GM19452 (cell line): ENCODE data around the gene NCF2.

Experiments used
- ATAC-seq: cut with Tn5 transposase; IDR thresholded peaks from one replicate; pipeline ENCODE4 v1.9.1; 2021; ENCODE audit not compliant: unreplicated experiment

The NCF2 gene

DNA sequence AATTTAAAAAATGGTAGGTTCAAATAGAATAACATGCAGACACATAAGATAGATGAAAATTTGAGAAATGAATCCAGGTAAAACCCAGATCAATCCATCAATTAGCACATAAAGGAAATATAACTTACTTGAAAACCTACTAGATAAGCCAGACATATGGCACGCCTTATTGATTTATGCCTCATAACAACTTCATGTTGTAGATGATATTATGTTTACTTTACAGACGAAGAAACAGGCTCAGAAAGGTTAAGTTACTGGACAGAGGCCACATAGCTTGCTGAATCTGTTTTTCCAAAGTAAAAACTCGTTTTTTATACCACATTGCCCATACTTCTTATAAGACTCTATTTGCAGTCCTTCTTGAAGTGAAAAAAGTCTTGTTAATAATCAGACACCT, 22.1 kb upstream of the NCF2 start:
- ATAC-seq = no peak

DNA sequence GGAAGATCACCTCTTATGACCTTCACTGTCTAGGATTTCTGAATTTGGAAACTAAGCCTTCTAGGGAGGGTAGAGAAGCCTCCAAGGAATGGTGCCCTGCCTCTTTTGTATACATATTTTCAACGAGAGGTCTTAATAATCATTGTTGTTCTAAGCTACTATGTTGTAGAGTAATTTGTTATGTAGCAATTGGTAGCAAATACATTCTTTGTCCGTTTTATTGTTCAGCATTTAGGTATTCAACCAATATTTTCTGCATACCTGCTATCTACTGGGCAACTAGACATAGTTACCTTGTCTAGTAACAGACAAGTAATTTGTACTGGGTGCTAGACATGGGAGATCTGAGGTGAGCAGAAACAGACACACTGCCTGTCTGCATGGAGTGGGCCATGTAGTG, 20.8 kb upstream of the NCF2 start:
- no peak for ATAC-seq

DNA sequence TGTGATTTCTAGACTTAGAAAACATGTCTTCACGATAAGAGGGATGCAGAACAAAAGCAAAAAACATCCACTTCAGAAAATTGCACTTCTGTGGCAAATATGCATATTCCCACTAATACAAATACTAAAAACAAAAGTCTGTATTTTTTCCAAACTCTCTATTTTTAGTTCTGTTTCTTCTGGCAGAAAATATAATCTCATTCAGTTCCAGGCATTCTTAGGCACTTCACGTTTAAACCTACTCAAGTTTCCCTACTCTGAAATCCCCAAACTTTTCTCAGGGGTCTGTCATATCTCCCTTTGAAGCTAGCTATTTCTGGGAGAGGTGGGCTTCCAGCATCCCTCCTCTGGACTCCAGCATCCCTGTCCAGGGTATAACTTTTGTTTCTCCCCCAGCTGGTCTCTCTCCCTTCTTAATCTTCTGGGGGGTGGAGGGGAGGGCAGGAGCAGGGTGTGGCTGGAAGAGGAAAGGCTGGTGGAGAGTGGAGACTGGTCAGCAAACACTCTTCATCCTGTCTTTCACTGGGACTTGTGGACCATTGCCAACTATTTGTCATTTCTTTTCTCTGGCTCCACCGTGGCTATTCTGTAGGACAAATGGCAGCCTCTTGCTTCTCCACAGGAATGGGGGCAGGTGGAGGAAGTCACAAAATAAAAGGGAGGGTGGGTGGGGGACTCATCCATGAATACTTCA, 19.6 kb upstream of the NCF2 start:
- no peak for ATAC-seq

DNA sequence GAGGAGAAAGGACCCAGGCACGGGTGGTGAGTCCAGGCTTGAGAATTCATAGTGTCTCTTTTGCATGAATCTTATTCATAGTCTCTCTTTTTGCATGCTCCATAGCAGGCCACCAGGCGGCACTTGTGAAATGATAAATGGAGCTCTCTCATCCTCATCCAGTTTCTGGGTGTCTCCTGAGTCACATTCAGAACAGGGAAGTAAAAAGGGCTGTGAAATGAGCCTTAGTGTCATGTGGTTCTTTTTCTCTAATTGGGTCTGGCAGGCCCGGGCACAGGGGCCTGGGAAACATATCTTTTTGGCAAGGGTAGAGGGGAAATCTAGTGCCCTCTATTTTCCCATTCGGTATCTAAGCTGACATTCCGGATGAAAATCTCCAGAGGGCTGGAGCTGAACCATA, 19.1 kb upstream of the NCF2 start:
- no peak for ATAC-seq

DNA sequence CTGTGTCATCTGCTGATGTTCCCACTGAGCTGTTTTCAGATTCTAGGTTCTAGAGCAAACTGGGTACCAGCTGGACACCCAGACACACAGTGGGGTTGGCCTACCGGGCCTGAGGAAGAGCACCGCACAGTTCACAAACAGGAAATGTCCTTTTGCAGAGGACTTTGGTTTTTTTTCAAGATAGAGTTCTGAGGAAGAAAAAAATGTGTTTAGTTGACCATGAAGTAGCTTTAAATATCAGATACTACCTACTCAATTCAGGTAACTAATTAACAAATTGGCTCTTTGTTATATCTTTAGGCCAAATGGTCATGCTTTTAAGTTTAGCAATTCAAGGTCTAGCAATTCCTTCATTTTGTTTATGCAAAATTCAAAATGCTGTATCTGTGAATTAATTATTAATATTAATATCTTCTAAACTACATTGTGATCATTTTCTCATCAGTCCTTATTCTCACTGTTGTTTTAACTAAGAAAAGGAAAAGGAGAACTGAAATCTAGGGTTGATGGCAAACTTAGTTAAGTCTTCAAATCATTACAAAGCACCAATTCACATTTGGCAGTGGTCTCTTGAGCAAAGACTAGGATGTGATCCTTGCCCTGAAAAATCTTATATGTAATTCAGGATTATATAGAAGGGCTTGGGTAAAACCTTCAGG, 17.2 kb upstream of the NCF2 start:
- peak; percentile 55 for ATAC-seq

DNA sequence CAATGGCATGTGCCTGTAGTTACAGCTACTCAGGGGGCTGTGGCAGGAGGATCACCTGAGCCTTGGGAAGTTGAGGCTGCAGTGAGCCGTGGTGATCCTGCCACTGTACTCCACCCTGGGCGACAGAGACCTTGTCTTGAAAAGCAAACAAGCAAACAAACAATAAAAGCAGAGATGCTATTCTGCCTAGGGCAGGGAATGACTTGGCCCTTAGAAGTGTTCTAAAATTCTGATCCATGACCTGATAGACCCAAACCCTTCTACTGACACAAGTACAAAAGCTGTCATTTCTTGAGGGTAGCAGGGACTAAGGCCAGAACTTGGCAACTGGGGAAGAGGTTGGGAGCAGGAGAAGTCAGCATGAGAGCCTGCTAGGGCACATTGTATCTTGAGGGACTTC, 15.6 kb upstream of the NCF2 start:
- ATAC-seq = no peak

DNA sequence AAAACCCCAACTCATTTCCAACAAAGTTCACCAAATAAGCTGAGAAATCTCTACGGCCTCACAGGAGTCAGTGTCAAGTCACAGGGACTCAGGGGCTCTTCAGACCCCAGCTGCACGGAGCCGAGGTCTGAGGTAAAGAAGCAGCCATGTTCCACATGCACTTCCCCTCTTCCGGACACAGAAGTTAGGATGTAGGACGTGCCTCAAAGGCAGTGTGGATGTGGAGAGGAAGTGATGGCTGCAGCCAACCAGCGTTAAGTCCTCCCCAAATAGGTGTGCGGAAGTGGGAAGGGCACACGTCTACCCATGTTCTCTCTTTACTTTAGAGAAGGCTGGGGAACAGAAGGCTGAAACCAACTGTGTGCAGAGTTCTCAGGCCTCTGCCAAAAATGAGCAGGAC, 14.6 kb upstream of the NCF2 start:
- no peak for ATAC-seq

DNA sequence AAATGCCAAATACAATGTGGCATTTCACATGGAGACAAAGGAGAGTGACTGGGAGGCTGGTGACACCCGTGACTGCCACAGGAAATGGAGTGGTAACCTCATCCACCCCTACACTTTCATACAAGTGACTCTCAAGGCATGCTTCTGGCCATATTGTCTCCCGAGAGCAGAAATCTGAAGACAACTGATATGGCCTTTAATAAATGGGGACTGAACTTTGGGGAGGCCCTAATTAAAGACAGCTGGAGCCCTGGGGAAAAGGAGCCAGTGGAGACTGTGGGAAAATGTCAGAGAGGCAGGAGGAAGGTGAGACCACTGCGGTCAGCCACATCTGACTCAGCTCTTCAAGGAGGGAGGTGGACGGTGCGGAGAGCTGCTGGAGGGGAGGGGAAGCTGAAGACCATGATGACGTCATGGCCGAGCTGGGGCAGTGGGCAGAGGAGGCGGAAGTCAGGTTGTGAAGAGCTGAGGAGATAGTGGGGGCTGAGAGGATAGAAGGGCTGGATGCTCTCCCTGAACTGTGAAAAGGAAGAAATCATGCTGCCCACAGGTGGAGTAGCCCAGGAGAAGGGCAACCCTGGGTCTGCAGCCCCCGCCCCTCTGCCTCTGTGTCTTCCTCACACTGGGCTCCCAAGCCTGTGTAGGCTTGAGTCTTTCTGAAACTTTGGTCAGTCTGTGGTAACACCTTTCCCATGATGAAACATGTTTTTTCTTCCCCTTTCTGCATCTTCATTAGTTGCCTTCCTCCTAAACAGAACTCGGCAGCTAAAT, 14.0 kb upstream of the NCF2 start:
- no peak for ATAC-seq

DNA sequence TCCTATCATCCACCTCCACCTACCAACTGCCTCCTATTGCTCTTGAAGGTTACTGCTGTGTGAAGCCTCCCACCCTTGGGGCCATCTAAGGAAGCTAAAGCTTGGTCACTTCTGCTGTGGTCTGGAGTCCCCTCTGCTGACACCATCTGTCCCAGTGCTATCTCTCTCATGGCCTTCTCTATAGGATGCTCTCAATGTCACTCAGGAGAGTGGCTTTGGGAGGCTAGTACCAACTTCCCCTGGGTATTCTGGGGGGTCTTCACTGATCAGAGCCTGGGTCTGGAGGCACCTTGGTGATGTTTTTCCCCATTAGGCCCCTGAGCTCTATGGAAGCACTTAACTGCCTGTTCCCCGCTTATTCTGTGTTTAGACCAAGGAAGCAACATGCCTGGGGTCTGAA, 12.3 kb upstream of the NCF2 start:
- ATAC-seq = no peak

DNA sequence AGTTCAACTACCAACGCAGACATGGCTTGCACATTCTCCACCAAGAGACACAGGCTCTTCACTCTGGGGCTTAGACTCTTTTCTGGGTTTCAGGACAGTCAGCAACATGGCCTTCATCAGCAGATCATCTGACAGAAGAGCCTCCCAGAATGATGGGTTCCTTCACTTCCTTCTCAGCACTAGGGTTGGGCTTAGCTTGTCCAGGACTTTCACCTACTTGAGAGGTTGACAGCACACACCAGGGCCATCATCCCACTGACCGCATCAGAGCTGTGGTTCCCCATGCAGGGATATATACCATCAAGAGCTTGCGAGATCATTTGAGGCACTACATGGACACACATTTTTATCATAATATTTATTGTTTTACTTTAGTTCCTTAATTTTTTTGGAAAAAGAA, 10.4 kb upstream of the NCF2 start:
- ATAC-seq = no peak

DNA sequence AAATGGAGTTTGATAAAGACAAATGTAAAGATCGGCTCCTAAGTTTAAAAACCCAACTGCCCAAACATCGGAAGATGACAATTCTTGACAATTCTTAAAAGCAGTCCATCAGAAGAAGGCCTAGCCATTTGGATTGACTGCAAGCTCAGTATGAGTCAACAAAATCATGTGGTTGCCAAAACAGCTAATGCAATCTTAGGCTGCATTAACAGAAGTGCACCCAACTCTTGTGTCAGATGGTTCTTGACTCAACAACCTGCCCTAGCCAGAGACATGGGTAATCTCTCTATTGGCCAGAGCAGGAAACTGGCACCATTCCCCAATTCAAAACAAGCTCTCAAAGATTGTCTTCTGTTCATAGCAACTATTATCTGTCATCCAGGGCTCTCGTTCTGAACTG, 9.9 kb upstream of the NCF2 start:
- ATAC-seq = no peak

DNA sequence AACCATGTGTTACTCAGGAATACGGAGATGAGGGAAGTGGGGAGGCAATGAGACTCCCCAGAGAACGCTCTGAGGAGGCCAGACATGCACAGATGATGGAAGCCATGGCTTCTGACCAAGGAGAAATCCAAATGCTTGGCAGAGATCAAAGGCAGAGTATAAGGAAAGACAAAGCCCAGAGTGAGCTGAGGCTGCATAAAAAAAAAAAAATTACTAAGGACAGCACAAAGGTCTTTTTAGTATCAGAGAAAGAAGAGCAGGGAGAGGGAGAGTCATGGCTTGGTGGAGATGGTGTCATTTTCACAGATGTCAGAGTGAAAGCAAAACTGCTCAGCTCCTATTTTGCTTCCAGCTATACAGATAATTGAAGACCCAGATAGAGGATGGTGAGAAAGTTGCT, 8.1 kb upstream of the NCF2 start:
- ATAC-seq = peak; percentile 80

DNA sequence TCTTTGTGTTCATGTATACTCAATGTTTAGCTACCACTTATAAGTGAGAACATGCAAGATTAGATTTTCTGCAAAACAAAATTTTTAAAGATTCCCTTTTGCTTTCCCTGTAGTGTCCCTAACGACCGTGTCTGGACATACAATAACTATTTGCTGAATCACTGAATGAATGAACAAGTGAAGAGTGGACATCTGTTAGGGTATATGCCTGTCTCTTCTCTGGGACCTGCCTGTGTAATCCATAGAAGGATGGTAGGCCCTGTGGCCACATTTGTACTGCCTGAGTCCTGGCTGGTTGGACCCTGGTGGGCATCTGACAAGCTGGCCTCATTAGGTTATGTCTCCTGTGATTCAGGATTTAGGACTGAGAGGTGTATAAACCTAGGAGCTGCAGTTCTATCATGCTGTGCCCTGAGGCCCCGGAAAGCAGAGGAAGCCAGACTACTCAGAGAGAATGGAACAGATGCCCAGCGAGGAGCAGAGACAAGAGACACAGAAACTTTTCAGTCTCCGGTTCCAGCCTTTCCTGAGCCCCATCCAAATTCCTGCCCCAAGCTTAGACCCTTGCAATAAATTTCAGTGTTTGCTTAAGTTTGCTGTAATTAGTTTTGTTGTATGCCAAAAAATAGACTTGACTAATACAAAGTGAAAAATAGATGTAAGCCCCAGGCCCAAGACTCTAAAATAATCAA, 7.5 kb upstream of the NCF2 start:
- no peak for ATAC-seq

DNA sequence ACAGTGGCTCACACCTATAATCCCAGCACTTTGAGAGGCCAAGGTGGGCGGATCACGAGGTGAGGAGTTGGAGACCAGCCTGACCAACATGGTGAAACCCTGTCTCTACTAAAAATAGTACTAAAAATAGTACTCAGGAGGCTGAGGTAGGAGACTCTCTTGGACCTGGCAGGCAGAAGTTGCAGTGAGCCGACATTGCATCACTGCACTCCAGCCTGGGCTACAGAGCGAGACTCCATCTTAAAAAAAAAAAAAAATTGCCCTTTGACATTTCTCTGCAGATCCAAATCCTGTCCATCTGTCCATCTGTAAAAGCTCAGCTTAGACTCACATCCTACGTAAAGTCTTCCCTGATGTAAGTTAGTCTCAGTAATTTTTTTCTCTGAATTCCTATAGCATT, 6.2 kb upstream of the NCF2 start:
- ATAC-seq = no peak

DNA sequence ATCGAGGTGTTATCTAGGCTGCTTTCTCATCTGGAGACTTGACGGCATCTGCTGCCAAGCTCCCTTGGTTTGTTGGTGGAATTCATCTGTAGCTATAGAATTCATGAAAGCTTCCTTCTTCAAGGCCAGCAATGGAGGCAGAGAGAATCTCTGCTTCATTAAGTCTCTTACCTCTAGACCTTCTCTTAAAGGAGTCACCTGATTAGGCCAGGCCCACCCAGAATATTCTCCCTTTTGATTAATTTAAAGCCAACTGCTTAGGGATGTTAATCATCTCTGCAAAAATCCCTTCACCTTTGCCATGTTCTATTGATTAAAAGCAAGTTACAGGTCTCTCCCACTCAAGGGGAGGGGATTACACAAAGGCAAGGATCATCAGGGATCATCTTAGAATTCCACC, 5.3 kb upstream of the NCF2 start:
- no peak for ATAC-seq

DNA sequence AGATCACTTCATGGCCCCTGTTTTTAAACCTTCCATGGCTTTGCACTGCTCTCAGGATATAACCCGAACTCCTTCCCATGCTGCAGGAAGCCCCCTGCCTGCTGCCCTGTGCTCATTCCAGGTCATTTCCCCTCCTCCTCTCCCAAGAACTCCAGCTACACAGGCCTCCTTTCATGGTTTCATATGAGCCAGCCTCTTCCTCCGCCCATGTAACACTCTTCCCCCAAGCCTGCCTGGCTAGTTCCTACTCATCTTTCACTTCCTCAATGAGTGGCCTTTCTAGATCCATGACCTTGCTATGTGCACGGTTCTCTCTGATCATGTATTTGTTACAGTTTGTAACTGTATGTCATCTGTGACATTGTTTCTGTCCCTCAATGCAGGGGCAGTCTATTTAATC, 3.1 kb upstream of the NCF2 start:
- ATAC-seq = peak; percentile 48

DNA sequence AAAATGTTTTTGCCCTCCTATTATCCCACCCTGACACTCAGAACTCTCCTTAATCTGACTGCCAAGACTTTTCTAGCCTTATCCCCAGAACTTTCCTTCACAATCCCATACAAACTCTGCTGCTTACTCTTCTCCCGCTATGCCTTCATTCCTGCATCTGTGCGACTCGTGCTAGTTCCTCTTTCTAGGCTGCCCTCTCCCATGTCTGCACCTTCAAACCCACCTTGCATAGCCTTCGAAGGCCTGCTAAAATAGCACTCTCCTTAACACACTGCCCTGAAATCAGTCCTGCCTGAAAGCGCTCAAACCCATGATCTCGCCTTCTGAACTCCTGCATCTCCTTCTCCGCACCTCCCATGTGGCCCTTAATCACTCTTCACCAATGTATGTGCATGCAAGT, 2.5 kb upstream of the NCF2 start:
- no peak for ATAC-seq

DNA sequence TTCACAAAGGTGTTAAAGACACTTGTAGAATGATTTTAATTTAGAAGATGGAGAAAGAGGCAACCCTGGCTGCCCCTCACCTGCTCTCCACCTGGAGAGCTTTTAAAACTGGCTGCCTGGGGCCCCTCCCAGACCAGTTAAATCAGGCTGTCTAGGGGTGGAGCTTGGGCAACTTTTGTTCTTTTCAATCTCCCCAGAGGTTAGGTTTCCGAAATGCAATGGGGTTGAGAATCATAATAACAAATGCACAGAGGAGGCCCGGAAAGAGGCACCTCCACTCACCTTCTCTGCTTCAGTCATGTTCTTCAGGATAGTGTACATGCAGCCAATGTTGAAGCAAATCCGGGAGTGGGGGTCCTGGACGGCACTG, 400 bp downstream of the NCF2 start:
- no peak for ATAC-seq

DNA sequence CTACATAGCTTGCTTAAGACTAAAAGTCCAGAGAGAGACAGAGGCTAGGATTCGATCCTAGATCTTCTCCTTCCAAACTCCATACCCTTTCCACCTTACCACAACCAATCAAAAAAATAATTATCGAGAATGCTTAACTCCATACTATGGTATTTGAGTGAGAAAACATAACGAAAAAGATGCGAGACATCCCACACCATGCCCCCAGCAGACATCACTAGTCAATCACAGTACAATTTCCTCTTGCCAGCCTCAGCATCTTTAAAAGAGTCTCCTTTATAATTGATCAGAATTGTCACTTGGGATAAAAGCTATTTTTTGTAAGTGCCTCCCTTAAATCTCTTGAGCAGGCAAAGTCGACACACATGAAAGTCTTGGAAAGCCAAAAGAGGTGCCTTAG, 875 bp downstream of the NCF2 start:
- ATAC-seq = no peak

DNA sequence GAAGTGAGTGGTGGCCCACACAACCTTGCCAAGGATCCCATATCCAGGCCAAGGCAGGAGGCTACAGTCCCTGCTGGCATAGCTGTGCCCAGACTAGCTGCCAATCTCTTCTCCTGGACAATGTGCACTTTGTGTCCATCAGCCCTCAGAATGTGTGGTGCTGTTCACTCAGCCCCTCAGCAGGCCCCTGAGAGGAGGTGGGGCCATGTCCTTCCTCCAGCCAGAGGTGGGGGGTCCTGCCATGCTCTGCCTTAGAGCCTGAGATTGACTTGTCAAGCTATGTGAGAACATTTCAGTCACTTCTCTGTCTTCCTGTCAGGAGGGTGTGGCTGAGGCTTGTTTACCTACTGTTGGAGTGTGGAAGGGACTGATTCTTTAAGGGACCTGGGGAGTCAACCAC, 1.4 kb downstream of the NCF2 start:
- ATAC-seq = no peak

DNA sequence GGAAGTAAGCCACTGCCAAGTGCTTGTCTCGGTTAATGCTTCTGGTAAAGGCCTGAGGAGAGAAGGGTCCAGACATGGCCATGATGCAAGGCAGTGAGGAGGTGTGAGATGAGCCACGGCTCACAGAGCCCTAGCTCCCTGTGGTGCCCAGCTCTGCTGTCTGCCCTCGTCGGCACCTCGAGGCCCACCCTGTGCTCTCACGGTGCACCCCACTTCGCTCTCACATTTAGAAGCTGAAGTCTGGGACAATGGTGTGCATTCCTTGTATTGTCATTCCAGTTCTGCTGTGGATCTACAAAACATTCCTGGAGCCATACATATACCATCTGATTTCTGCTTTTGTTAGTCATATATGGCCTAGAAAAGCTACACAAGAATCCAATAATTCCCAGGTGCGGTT, 3.3 kb downstream of the NCF2 start:
- no peak for ATAC-seq

DNA sequence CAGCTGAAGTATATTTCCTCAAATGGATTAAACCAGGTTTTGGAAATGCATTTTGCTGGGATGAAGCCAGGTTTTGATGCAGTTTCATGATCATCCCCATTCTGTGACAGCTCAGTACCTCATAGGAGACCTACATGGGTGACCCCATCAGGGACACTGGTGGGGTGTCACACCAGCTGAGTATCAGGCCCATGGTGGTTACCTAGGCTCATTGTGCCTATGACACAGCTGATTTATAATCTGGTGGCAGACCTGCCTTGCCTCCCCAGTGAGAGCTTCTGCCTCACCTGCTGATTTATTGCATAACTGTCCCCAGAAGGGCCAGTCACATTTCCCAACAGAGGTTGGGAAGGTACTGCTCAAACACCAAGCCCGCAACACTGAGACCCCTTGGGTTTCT, 3.8 kb downstream of the NCF2 start:
- ATAC-seq = no peak
